OCI-LY1 (cell line): Measurements from ENCODE around the gene FANCD2.

ENCODE experiments used
- H2AFZ ChIP-seq: fragments of 200-600 bp; sonication (generic), shearing (Covaris generic); 2 replicates; pipeline ENCODE4 v1.6.0; 2014; ENCODE audit warnings: antibody characterized with exemption, mild to moderate bottlenecking, low read length
- H3F3A ChIP-seq: fragments of 200-600 bp; sonication (generic), shearing (Covaris generic); 2 replicates; pipeline ENCODE4 v1.6.0; 2014; ENCODE audit warnings: mild to moderate bottlenecking, antibody characterized with exemption, low read length, moderate library complexity; ENCODE audit not compliant: insufficient read depth
- H3K27ac ChIP-seq: fragments of 200-600 bp; sonication (generic); 2 replicates; pipeline ENCODE4 v1.5.1; 2014; ENCODE audit warnings: low read length, mixed run types, mild to moderate bottlenecking, low read depth; ENCODE audit not compliant: poor library complexity, severe bottlenecking
- H3K27me3 ChIP-seq: fragments of 200-600 bp; sonication (generic); 2 replicates; pipeline ENCODE4 v1.6.0; 2014; ENCODE audit warnings: antibody characterized with exemption, mild to moderate bottlenecking, low read length, moderate library complexity; ENCODE audit not compliant: insufficient read depth
- H3K36me3 ChIP-seq: fragments of 200-600 bp; sonication (generic); 2 replicates; pipeline ENCODE4 v1.6.1; 2014; ENCODE audit warnings: mild to moderate bottlenecking, antibody characterized with exemption, low read length, moderate library complexity, mixed read lengths; ENCODE audit not compliant: insufficient read depth
- H3K4me1 ChIP-seq: fragments of 200-600 bp; sonication (generic); 2 replicates; pipeline ENCODE4 v1.5.1; 2014; ENCODE audit warnings: mild to moderate bottlenecking, low read length, moderate library complexity; ENCODE audit not compliant: insufficient read depth, severe bottlenecking
- H3K4me2 ChIP-seq: fragments of 200-600 bp; sonication (generic), shearing (Covaris generic); 2 replicates; pipeline ENCODE4 v1.6.1; 2014; ENCODE audit warnings: low read length
- H3K4me3 ChIP-seq: fragments of 200-600 bp; sonication (generic); 2 replicates; pipeline ENCODE4 v1.5.1; 2014; ENCODE audit warnings: low read length, low read depth, mild to moderate bottlenecking, mixed read lengths; ENCODE audit not compliant: poor library complexity, severe bottlenecking
- H3K79me2 ChIP-seq: fragments of 200-600 bp; shearing (Covaris generic); 2 replicates; pipeline ENCODE4 v1.6.1; 2016; ENCODE audit warnings: mixed run types, low read length, mixed read lengths; ENCODE audit not compliant: insufficient read depth
- H3K9ac ChIP-seq: fragments of 200-600 bp; sonication (generic), shearing (Covaris generic); 2 replicates; pipeline ENCODE4 v1.6.1; 2014; ENCODE audit warnings: mild to moderate bottlenecking, low read length, mixed read lengths
- H3K9me2 ChIP-seq: fragments of 200-600 bp; sonication (generic), shearing (Covaris generic); 2 replicates; pipeline ENCODE4 v1.6.1; 2014; ENCODE audit warnings: low read depth, mild to moderate bottlenecking, low read length, mixed read lengths
- H3K9me3 ChIP-seq: fragments of 200-600 bp; shearing (Covaris generic); 2 replicates; pipeline ENCODE4 v1.6.1; 2014; ENCODE audit warnings: low read length, mixed read lengths
- H4K20me1 ChIP-seq: fragments of 200-600 bp; sonication (generic), shearing (Covaris generic); 2 replicates; pipeline ENCODE4 v1.6.0; 2016; ENCODE audit warnings: mild to moderate bottlenecking, low read length; ENCODE audit not compliant: insufficient read depth
- CTCF ChIP-seq: fragments of 200-600 bp; sonication (generic), shearing (Covaris generic); IDR thresholded peaks from 2 replicates; pipeline ENCODE4 v1.5.1; 2017; ENCODE audit warnings: mild to moderate bottlenecking, antibody characterized with exemption, low read length, moderate library complexity, mixed read lengths
- EZH2 ChIP-seq: fragments of 200-600 bp; sonication (generic), shearing (Covaris generic); IDR thresholded peaks from 2 replicates; pipeline ENCODE4 v1.8.0; 2017; ENCODE audit warnings: borderline replicate concordance, mixed run types, mild to moderate bottlenecking, antibody characterized with exemption, low read length, moderate library complexity, mixed read lengths

Gene FANCD2

GRCh38 chr3:10004960-10005564 lies 21.2 kb upstream of the FANCD2 start:
- no peak overlapping the region for H3K9ac ChIP-seq
- H3K9me2 ChIP-seq: no peaks in the 10 kb centered on the region
- peaks cover 28% of the 10 kb centered on the region for H3K36me3 ChIP-seq
- no peak for TF ChIP-seq EZH2
- no peak for TF ChIP-seq CTCF
- H3K9me3 ChIP-seq: no peaks in the 10 kb centered on the region
- no peak overlapping the region for H3K4me3 ChIP-seq
- no peak overlapping the region for H3K4me2 ChIP-seq
- no peaks in the 10 kb centered on the region for H4K20me1 ChIP-seq
- peaks cover 39% of the 10 kb centered on the region for H3K4me1 ChIP-seq
- no peak overlapping the region for H3K27ac ChIP-seq
- no peaks in the 10 kb centered on the region for H3K27me3 ChIP-seq
- H3K79me2 ChIP-seq: no peaks in the 10 kb centered on the region
- H2AFZ ChIP-seq: no peak overlapping the region
- no peaks in the 10 kb centered on the region for H3F3A ChIP-seq

- no peak overlapping the region for H3K4me3 ChIP-seq
- H4K20me1 ChIP-seq: no peaks in the 10 kb centered on the region
- TF ChIP-seq CTCF (no peak), EZH2 (no peak)
- no peak overlapping the region for H3K9ac ChIP-seq
- H2AFZ ChIP-seq: no peak overlapping the region
- H3K36me3 ChIP-seq: peaks cover 18% of the 10 kb centered on the region
- no peak overlapping the region for H3K4me2 ChIP-seq
- H3K4me1 ChIP-seq: peaks cover 49% of the 10 kb centered on the region
- no peak overlapping the region for H3K27ac ChIP-seq
- no peaks in the 10 kb centered on the region for H3K9me2 ChIP-seq
- no peaks in the 10 kb centered on the region for H3F3A ChIP-seq
- H3K9me3 ChIP-seq: no peaks in the 10 kb centered on the region
- no peaks in the 10 kb centered on the region for H3K27me3 ChIP-seq
- no peaks in the 10 kb centered on the region for H3K79me2 ChIP-seq
Measured at GRCh38 chr3:10006048-10006761, 20.0 kb upstream of the FANCD2 start.

- Histone ChIP-seq H3K4me2 (no peak overlapping the region), H3K4me1 (peaks cover 52% of the 10 kb centered on the region)
Measured at GRCh38 chr3:10006762-10007090, 19.5 kb upstream of the FANCD2 start.

More at GRCh38 chr3:10006762-10007090, 19.5 kb upstream of the FANCD2 start:
- Histone ChIP-seq H3K27ac (no peak overlapping the region), H3K9me3 (no peaks in the 10 kb centered on the region), H3K4me3 (no peak overlapping the region), H3K36me3 (peaks cover 18% of the 10 kb centered on the region), H2AFZ (no peak overlapping the region), H3K9ac (no peak overlapping the region), H3K79me2 (no peaks in the 10 kb centered on the region), H3K9me2 (no peaks in the 10 kb centered on the region), H4K20me1 (no peaks in the 10 kb centered on the region), H3F3A (no peaks in the 10 kb centered on the region), H3K27me3 (no peaks in the 10 kb centered on the region)
- TF ChIP-seq EZH2: no peak
